ENCODE data around the gene TTBK1. TPM values are rescaled to one million over a fixed set of nuclear protein-coding genes. Genes with fewer than 3 reads are reported as not detected.

TTBK1 gene
- total and polyA plus RNA-seq, 2 donors (not counting 1 experiment from before 2014, with no cell fraction given): 0.07 TPM; not detected in 1

- peaks cover 0 to 36% of the 10 kb centered on the region in 2 experiments for H3K36me3 ChIP-seq (replicated peaks in 1 of 2; ENCODE audit: control extremely low read depth in 1 of 2, control insufficient read depth in 1 of 2, extremely low read depth in 1 of 2, insufficient read depth in 2 of 2, low read length in 1 of 2)
Observed at GRCh38 chr6:43203718-43204095, 39.6 kb upstream of the TTBK1 start.

More at GRCh38 chr6:43203718-43204095, 39.6 kb upstream of the TTBK1 start:
- TF ChIP-seq CTCF (IDR thresholded peaks at IDR 0.05) (no peak), EZH2 (IDR thresholded peaks at IDR 0.05; ENCODE audit: borderline replicate concordance, insufficient read depth, low read depth, low read length, poor library complexity, severe bottlenecking) (no peak)
- no peak overlapping the region for H3K27ac Mint-ChIP-seq
- DNase-seq: no peak
- Histone ChIP-seq H3K4me1 (ENCODE audit: control insufficient read depth in 2 of 2, insufficient read depth in 2 of 2, low read length in 2 of 2) (no peaks in the 10 kb centered on the region), H2AFZ (ENCODE audit: insufficient read depth, low read depth, low read length, poor library complexity, severe bottlenecking) (no peak overlapping the region), H3K79me2 (ENCODE audit: control insufficient read depth, insufficient read depth, low read length) (no peaks in the 10 kb centered on the region), H4K20me1 (ENCODE audit: control insufficient read depth, insufficient read depth, low read length, poor library complexity, severe bottlenecking) (no peaks in the 10 kb centered on the region), H3K9me3 (ENCODE audit: control extremely low read depth in 1 of 3, control insufficient read depth in 2 of 3, insufficient read depth in 1 of 3, low read length in 2 of 3) (no peaks in the 10 kb centered on the region), H3K27me3 (replicated peaks in 1 of 4; ENCODE audit: control extremely low read depth in 1 of 4, control insufficient read depth in 3 of 4, insufficient read depth in 4 of 4, low read length in 3 of 4) (no peaks in the 10 kb centered on the region), H3K4me3 (ENCODE audit: control extremely low read depth in 1 of 5, extremely low read depth in 1 of 5, insufficient read depth in 1 of 5, low read depth in 2 of 5, low read length in 4 of 5) (no peak overlapping the region), H3K4me2 (replicated peaks; ENCODE audit: low read depth, low read length, poor library complexity, severe bottlenecking) (no peak overlapping the region), H3K9ac (ENCODE audit: low read length) (no peak overlapping the region), H3K27ac (ENCODE audit: low read length in 2 of 2) (no peak overlapping the region)
- ChIA-PET CTCF (no interaction called here), POLR2A (no interaction called here)
- no peak overlapping the region for H3K4me3 Mint-ChIP-seq
- intact Hi-C loops (cut with micrococcal nuclease): no loop called here
- WGBS (ENCODE audit: insufficient coverage): 98% methylated on average over 8 of the region's 8 CpGs
- no peak for ATAC-seq (ENCODE audit: low read depth)
- no peaks in the 10 kb centered on the region for H3K9me3 Mint-ChIP-seq (ENCODE audit: insufficient read depth)
- no peaks in the 10 kb centered on the region for H3K4me1 Mint-ChIP-seq
- no peaks in the 10 kb centered on the region for H3K27me3 Mint-ChIP-seq

Data from B cell (primary cell).